K562 (cell line): ENCODE data around the gene ATP2B1. TPM values are rescaled to one million over a fixed set of nuclear protein-coding genes. Genes with fewer than 3 reads are reported as not detected.

Experiments used
- ARID1B ChIP-seq: fragments of 450-650 bp; IDR thresholded peaks from 2 replicates; pipeline ENCODE4 v1.6.1; 2016; ENCODE audit warnings: antibody characterized with exemption, mild to moderate bottlenecking, inconsistent platforms
- CBX1 ChIP-seq: sonication (generic); IDR thresholded peaks from 2 replicates; pipeline ENCODE4 v1.6.1; 2016; ENCODE audit warnings: antibody characterized with exemption, low read depth, mild to moderate bottlenecking
- CBX8 ChIP-seq: fragments of 200-600 bp; sonication (generic); IDR thresholded peaks from 2 replicates; pipeline ENCODE4 v1.6.1; 2012; ENCODE audit warnings: borderline replicate concordance, mixed run types, low read depth, mild to moderate bottlenecking, moderate library complexity, mixed read lengths, low read length, control low read depth, inconsistent platforms; ENCODE audit not compliant: poor library complexity, severe bottlenecking; ENCODE audit errors: extremely low read depth
- CCNT2 ChIP-seq: IDR thresholded peaks from 2 replicates; pipeline ENCODE4 v1.6.1; 2011; ENCODE audit warnings: borderline replicate concordance, low read depth, mild to moderate bottlenecking, moderate library complexity, mixed read lengths, low read length; ENCODE audit not compliant: insufficient read length; ENCODE audit errors: extremely low read depth
- HDAC8 ChIP-seq: fragments of 450-650 bp; IDR thresholded peaks from 2 replicates; pipeline ENCODE4 v1.6.1; 2016; ENCODE audit warnings: mild to moderate bottlenecking, missing genetic modification characterization, moderate library complexity, missing compliant biosample characterization
- HLTF ChIP-seq: fragments of 450-650 bp; IDR thresholded peaks from 2 replicates; pipeline ENCODE4 v1.6.1; 2016
- KAT8 ChIP-seq: fragments of 450-650 bp; IDR thresholded peaks from 2 replicates; pipeline ENCODE4 v1.6.1; 2016; ENCODE audit warnings: low read depth, mild to moderate bottlenecking
- KLF16 ChIP-seq: IDR thresholded peaks from 2 replicates; pipeline ENCODE4 v1.6.1; 2016; ENCODE audit warnings: antibody characterized with exemption
- NCOR1 ChIP-seq: fragments of 450-650 bp; IDR thresholded peaks from 2 replicates; pipeline ENCODE4 v1.6.1; 2016; ENCODE audit warnings: mild to moderate bottlenecking, moderate library complexity
- PBX2 ChIP-seq, 2 experiments: IDR thresholded peaks in 1 of 2; conservative IDR thresholded peaks in 1 of 2; 2 replicates each; pipeline ENCODE4 v1.6.1; 2016; ENCODE audit warnings: low read depth in 2 of 2, mild to moderate bottlenecking in 1 of 2, missing compliant biosample characterization in 1 of 2, missing genetic modification characterization in 1 of 2, moderate library complexity in 1 of 2
- PCBP1 ChIP-seq: fragments of 200-400 bp; formaldehyde crosslinking; IDR thresholded peaks from 2 replicates; pipeline ENCODE4 v1.6.1; 2018; ENCODE audit warnings: mild to moderate bottlenecking, low read depth, low read length; ENCODE audit not compliant: poor library complexity, severe bottlenecking
- SPI1 ChIP-seq: IDR thresholded peaks from 2 replicates; pipeline ENCODE4 v1.6.1; 2011; ENCODE audit warnings: low read depth, low read length, control low read depth, borderline replicate concordance
- STAG1 ChIP-seq: sonication (generic); formaldehyde crosslinking; IDR thresholded peaks from 2 replicates; pipeline ENCODE4 v1.5.0; 2020; ENCODE audit warnings: missing genetic modification reagents, borderline replicate concordance
- STAT5A ChIP-seq: IDR thresholded peaks from 2 replicates; pipeline ENCODE4 v1.6.1; 2012; ENCODE audit warnings: low read length, inconsistent platforms, borderline replicate concordance
- TAL1 ChIP-seq: fragments of 450-650 bp; IDR thresholded peaks from 2 replicates; pipeline ENCODE4 v1.6.1; 2016; ENCODE audit warnings: mild to moderate bottlenecking
- TEAD2 ChIP-seq: fragments of 450-650 bp; IDR thresholded peaks from 2 replicates; pipeline ENCODE4 v1.6.1; 2016; ENCODE audit warnings: missing genetic modification characterization, control low read depth, missing compliant biosample characterization
- TFE3 ChIP-seq: fragments of 450-650 bp; formaldehyde crosslinking; IDR thresholded peaks from 2 replicates; pipeline ENCODE4 v1.4.0; 2020; ENCODE audit warnings: mild to moderate bottlenecking, mixed read lengths
- THRAP3 ChIP-seq: fragments of 450-650 bp; IDR thresholded peaks from 2 replicates; pipeline ENCODE4 v1.6.1; 2016; ENCODE audit warnings: mild to moderate bottlenecking, inconsistent platforms, borderline replicate concordance
- ZBTB2 ChIP-seq: fragments of 450-650 bp; IDR thresholded peaks from 2 replicates; pipeline ENCODE4 v1.6.1; 2016; ENCODE audit warnings: antibody characterized with exemption
- ZNF146 ChIP-seq: IDR thresholded peaks from one replicate; pipeline ENCODE4 v1.6.1; 2018; ENCODE audit warnings: missing compliant biosample characterization; ENCODE audit not compliant: unreplicated experiment
- ZNF655 ChIP-seq: fragments of 250-450 bp; sonication (Bioruptor Pico); IDR thresholded peaks from 2 replicates; pipeline ENCODE4 v1.5.0; 2021
- polyA plus RNA-seq, 8 experiments: library from polyadenylated mRNA; depleted of rRNA in 4 of 8; stranded (reverse) in 5 of 8; unstranded in 3 of 8; fragments of >200 nt; fragmentation: Nextera tagmentation in 2 of 8; fragmentation: Illumina TruSeq in 1 of 8; extraction: Ambion mirVana in 2 of 8; extraction: Trizol in 1 of 8; gene quantifications; 2 replicates each; pipeline versions ENCODE4 v1.2.1 to v1.2.3, GENCODE V29; 2011 to 2014; ENCODE audit warnings: inconsistent platforms in 1 of 8, missing spikeins in 1 of 8
- total RNA-seq, 7 experiments: library from RNA; depleted of rRNA in 6 of 7; stranded (reverse); fragments of >200 nt in 6 of 7; fragmentation: Illumina TruSeq in 2 of 7; extraction: Trizol in 2 of 7; gene quantifications; 2 replicates each; pipeline versions ENCODE4 v1.2.1 to v1.2.3, GENCODE V29; 2011 to 2021; ENCODE audit warnings: low replicate concordance in 1 of 7

The ATP2B1 gene
- total and polyA plus RNA-seq, 9 of the 15 experiments (the other 6 are each of a cell fraction or from before 2014, with no cell fraction given): 8.6 to 39.0 (median 27.8) TPM

- TF ChIP-seq ZBTB2 (peak; percentile 61; the same call in 1 of the 2 replicates), NCOR1 (peak; percentile 62), STAG1 (no peak), TEAD2 (tag) (no peak), CBX1 (no peak), KLF16 (peak; percentile 63; the same call in 1 of the 2 replicates), THRAP3 (no peak), PBX2 (CRISPR knock-in tag; IDR thresholded peaks at IDR 0.05; ENCODE audit: low read depth) (peak; percentile 69; the same call in 1 of the 2 replicates), PBX2 (tag; conservative IDR thresholded peaks at IDR 0.05; ENCODE audit: low read depth) (peak; percentile 98), CCNT2 (no peak), ZNF146 (no peak), CBX8 (no peak), HLTF (0 out of 2 replicates have a peak, but pooled peaks have one; percentile 25), TFE3 (CRISPR knock-in tag) (no peak), STAT5A (peak; percentile 66), HDAC8 (tag) (no peak), ARID1B (peak; percentile 87), SPI1 (peak; percentile 55; the same call in 1 of the 2 replicates), KAT8 (no peak), ZNF655 (no peak), TAL1 (peak; percentile 88), PCBP1 (no peak)
Measured at GRCh38 chr12:89663577-89664357, 44.9 kb downstream of the ATP2B1 start (continued).
